HCT116 (cell line): Measurements from ENCODE around the gene JAK3.

Experiments used
- CEBPB ChIP-seq: IDR thresholded peaks from 2 replicates; pipeline ENCODE4 v1.6.1; 2012; ENCODE audit warnings: low read depth
- CTCF ChIP-seq, 3 experiments: fragments of 200-600 bp in 1 of 3; sonication (generic) in 1 of 3; IDR thresholded peaks in 2 of 3; conservative IDR thresholded peaks in 1 of 3; 2 replicates each; pipeline ENCODE4 v1.5.1; 2012 to 2017; ENCODE audit warnings: low read depth in 2 of 3, low read length in 2 of 3, antibody characterized with exemption in 1 of 3, borderline replicate concordance in 1 of 3, control low read depth in 1 of 3, mild to moderate bottlenecking in 1 of 3, mixed read lengths in 1 of 3, mixed run types in 1 of 3, moderate library complexity in 1 of 3; ENCODE audit not compliant: insufficient read depth in 1 of 3
- ELF1 ChIP-seq: IDR thresholded peaks from 2 replicates; pipeline ENCODE4 v1.6.1; 2012; ENCODE audit warnings: low read depth, borderline replicate concordance
- EZH2 ChIP-seq: fragments of 200-600 bp; sonication (generic); IDR thresholded peaks from 2 replicates; pipeline ENCODE4 v1.6.1; 2017; ENCODE audit warnings: antibody characterized with exemption, mixed run types
- EZH2phosphoT487 ChIP-seq: fragments of 200-600 bp; IDR thresholded peaks from 2 replicates; pipeline ENCODE4 v1.6.1; 2018; ENCODE audit warnings: antibody characterized with exemption, borderline replicate concordance
- POLR2A ChIP-seq: IDR thresholded peaks from 2 replicates; pipeline ENCODE4 v1.7.0; 2011; ENCODE audit warnings: borderline replicate concordance; ENCODE audit not compliant: insufficient read depth, insufficient read length; ENCODE audit errors: extremely low read depth
- POLR2AphosphoS5 ChIP-seq: IDR thresholded peaks from 2 replicates; pipeline ENCODE4 v1.6.1; 2011; ENCODE audit warnings: mild to moderate bottlenecking, low read depth, low read length, moderate library complexity
- REST ChIP-seq: IDR thresholded peaks from 2 replicates; pipeline ENCODE4 v1.6.1; 2012; ENCODE audit warnings: low read depth
- SIN3A ChIP-seq: IDR thresholded peaks from 2 replicates; pipeline ENCODE4 v1.6.1; 2012; ENCODE audit warnings: low read depth
- SRF ChIP-seq: IDR thresholded peaks from 2 replicates; pipeline ENCODE4 v1.6.1; 2012; ENCODE audit warnings: low read depth
- TCF7L2 ChIP-seq: IDR thresholded peaks from 2 replicates; pipeline ENCODE4 v1.7.0; 2011; ENCODE audit warnings: borderline replicate concordance, inconsistent platforms; ENCODE audit not compliant: insufficient read depth, insufficient read length; ENCODE audit errors: extremely low read depth
- ZFX ChIP-seq: fragments of 450-650 bp; IDR thresholded peaks from 2 replicates; pipeline ENCODE4 v1.6.1; 2017
- ZNF274 ChIP-seq: fragments of 200-500 bp; sonication (Bioruptor generic); IDR thresholded peaks from 2 replicates; pipeline ENCODE4 v1.6.1; 2014; ENCODE audit warnings: mild to moderate bottlenecking, low read depth, low read length, inconsistent platforms
- TF ChIP-seq, protein P1 (sequence below): IDR thresholded peaks from 2 replicates; pipeline ENCODE4 v1.6.1; 2012

GRCh38 chr19:17888260-17888659, 40.5 kb upstream of the JAK3 start:
- TF ChIP-seq ZNF274: no peak
- TF ChIP-seq CTCF (IDR thresholded peaks at IDR 0.05 in 2 of 3, conservative IDR thresholded peaks at IDR 0.05 in 1 of 3; ENCODE audit: borderline replicate concordance in 1 of 3, insufficient read depth in 1 of 3, low read depth in 2 of 3, low read length in 2 of 3): no peak
- no peak for TF ChIP-seq ELF1
- no peak for TF ChIP-seq EZH2phosphoT487
- TF ChIP-seq POLR2A: no peak
- TF ChIP-seq REST: no peak
- TF ChIP-seq POLR2AphosphoS5: no peak
- TF ChIP-seq TCF7L2: no peak
- no peak for TF ChIP-seq ZFX
- no peak for TF ChIP-seq EZH2
- TF ChIP-seq, protein P1, sequence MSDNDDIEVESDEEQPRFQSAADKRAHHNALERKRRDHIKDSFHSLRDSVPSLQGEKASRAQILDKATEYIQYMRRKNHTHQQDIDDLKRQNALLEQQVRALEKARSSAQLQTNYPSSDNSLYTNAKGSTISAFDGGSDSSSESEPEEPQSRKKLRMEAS: no peak
- no peak for TF ChIP-seq CEBPB
- no peak for TF ChIP-seq SIN3A
- no peak for TF ChIP-seq SRF
